GM21619 (cell line): ENCODE data around the gene OPRL1.

Experiments
- ATAC-seq: cut with Tn5 transposase; IDR thresholded peaks from one replicate; pipeline ENCODE4 v1.9.1; 2021; ENCODE audit not compliant: unreplicated experiment

OPRL1 gene

DNA sequence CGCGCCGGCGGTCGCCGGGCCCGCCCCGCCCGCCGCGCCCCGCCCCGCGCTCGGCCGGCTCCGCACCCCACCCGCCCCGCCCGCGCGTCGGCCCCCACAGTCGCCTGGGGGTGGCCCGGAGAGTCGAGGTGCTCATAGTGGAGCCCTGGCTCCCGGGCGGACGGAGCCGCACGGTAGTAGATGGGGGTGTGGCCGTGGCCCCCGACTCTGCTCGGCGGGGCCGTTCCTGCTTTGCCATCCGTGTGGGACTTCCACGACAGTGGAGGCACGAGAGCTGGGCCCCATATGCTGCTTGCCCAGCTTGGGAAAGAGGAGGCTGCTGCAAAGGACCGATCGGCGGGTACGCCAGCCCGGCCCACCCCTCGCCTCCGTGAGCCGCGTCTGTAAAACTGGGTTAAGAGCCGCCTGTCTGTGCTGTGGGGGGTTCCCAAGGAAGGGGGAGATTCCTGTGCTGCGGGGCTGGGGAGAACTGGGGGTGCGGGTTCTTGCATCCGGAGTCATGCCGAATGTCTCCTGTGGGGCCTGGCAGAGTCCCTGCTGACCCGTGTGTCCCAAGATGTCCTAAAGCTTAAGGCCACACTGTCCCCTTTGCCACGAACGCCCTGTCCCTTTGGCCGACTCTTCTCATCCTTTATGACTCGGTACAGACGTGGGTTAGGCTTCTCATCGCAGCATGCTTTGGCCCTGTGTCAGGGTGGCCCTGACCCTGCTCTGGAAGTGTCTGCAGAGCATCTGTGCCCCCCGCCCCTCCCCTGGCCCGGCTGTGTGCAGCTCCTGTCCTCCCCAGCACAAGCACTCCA, at the start of gene OPRL1:
TSS of gene OPRL1 (plus strand) at position 70 of the 800 bp plus-strand sequence. CDS start 12,639 bp downstream, outside the sequence.
- no peak for ATAC-seq

DNA sequence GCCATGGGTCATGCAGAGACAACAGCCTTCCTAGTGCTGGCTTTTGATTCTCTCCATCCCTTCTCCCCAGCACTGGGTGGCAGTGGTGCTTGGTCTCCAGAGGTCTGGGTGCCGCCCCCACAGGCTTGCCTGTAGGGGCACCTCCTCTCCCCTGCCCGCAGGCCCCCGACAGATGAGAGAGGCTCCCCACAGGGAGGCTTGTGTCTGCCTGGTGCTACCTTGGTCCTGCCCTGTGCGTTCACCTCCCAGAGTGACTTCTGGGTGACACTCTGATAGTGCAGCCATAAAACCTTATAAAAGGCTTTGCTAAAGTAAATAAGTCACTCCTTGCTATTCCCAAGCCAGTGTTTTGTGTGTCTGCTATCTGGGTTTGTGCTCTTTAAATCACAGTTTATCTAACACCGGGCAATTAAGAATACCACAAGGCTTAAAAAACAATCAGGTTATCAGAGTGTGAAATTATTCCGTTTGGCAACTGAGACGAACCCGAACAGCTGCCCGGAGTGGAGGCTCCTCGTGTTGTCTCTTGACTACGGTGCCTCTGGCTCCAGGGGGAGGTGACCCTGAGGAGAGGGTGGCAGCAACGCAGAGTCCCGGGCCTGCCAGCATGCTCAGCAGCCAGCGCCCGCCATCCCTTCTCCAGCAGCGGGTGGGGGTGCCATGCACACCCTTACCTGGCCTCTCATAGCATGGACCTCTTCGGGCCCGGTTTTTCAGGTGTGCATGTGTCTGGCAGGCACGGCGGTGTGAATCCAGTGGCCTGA, 49.3 kb upstream of the OPRL1 start:
- no peak for ATAC-seq

DNA sequence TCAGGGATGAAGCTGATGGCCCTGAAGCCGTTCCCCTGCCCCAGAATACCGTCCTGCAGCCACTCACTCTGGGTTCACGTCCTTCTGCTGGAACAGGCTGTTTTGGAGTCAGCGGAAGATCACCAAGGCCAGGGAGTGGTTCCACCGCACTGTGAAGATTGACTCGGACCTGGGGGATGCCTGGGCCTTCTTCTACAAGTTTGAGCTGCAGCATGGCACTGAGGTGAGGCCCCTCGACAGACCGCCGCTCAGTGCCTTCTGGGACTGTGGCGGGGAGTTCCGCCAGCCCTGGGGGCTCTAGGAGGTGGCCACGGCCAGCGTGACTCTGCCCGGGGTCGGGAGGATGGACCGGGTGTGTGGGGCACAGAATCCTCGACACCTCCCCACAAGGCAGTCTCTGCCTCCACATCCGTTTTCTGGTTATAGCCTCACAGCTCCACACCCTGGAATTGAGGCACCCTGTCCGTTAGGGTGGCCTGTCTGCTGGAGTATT, 48.0 kb upstream of the OPRL1 start:
- no peak for ATAC-seq

DNA sequence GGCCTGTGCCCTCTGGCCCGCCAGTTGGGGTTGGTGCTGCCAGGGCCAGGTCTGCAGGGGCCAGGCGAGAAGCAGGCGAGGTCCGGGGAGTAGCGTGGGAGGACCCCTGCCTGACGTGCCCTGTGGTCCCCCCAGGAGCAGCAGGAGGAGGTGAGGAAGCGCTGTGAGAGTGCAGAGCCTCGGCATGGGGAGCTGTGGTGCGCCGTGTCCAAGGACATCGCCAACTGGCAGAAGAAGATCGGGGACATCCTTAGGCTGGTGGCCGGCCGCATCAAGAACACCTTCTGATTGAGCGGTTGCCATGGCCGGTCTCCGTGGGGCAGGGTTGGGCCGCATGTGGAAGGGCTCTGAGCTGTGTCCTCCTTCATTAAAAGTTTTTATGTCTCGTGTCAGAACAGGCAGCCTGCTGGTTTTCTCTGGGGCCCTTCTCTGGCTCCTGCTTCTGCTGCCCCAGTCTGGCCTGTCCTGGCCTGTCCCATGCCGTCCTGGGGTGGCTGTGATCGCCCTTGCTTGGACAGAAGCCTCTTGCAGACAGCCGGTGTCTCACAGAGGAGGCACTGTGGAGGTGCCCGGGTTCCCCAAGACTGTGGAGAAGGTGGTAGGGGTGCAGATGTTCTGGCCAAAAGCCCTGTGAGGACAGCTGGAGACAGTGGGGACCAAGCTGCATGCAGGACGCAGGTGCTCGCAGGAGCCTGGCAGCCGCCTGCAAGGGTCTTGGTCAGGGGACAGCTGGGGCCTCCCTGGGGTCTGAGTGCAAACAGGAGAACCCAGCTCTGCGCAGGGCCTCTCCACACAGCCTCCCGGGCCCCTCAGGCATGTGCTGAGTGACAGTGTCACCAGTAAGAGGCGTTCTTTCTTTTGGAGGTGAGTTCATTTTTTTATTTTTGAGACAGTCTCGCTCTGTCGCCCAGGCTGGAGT, 46.9 kb upstream of the OPRL1 start:
- ATAC-seq, result no peak

DNA sequence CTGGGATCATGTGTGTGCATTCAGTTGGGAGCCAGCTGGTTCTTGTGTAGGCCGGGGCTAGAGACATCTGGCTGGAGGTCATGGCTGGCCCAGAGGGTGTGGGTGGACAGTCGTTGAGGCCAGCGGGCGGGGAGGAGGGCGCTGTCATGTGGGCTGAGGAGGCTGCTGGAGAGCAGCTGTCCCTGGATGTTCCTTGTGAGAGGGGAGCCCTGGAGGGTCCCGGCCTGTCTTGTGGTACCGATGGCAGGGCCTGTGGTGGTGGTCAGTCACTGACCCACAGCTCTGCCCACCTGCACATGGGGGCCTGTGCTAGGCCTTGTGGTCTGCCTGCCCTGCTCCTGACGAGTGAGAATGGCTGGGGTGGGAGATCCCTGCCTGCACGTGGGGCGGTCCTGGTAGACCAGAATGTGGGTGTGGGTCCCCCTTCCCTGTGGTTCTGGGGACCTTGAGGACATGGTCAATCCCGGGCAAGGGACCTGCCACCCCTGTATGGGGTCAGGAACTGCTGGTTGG, 45.8 kb upstream of the OPRL1 start:
- ATAC-seq, result no peak

DNA sequence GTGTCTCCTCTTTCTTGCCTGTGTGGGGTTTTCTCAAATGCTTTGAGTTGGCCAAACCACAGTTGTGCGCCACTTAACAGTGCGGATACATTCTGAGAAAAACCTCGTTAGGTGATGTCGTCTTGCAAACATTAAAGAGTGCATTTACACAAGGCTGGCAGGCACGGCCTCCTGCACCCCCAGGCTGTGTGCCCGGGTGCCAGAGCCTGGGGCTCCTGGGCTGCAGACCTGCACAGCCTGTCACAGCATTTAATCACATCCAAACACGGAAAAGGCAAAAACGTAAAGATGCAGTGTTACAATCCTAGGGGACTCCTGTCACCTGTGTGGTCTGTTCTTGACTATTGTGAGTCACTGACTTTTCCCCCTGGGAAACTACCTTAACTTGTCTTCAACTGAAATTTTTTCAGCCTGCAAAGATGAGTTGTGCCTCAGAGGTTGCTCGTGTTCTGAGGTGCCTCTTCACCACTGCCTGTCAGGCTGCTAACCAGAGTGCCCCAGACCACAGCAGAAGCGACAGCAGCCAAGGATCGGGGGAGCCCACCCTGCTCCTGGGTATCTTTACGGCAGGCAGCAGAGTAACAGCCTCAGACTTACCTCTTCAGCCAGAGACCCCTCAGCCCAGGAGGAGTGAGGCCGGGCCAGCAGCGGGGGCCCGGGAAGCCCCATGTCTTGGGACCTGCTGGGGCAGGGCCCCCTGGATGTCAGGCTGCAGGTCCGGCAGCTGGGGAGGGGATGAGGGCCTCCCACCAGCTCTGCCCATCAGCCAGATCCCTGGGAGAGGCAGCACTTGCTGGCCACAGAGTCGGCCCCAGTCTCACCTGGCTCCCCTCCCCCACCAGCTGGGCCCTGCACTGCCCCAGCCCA, 44.6 kb upstream of the OPRL1 start:
- no peak for ATAC-seq

DNA sequence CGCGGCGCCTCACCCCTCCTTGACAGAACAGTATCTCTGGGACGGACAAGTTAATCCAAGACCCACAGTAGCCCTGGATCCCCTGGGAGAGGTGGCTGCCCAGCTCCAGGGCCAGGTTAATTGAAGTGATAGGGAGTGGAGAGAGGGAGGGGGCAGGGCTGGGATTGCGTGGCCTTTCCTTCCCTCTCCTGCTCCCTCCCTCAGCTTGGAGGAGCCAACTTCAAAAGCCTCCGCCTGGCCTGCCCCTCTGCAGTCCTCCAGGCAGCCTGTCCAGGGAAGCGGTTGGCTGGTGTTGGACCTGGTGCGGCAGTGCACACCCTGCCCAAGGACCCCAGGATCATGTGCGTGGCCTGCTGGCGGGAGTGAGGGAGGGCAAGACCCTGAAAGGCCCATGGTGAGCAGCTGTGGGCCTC, 43.9 kb upstream of the OPRL1 start, which contains the start of gene C20orf204:
TSS of gene C20orf204 (plus strand) at position 250 of the 413 bp plus-strand sequence. CDS start at position 392, 142 bp downstream.
- ATAC-seq, result no peak

DNA sequence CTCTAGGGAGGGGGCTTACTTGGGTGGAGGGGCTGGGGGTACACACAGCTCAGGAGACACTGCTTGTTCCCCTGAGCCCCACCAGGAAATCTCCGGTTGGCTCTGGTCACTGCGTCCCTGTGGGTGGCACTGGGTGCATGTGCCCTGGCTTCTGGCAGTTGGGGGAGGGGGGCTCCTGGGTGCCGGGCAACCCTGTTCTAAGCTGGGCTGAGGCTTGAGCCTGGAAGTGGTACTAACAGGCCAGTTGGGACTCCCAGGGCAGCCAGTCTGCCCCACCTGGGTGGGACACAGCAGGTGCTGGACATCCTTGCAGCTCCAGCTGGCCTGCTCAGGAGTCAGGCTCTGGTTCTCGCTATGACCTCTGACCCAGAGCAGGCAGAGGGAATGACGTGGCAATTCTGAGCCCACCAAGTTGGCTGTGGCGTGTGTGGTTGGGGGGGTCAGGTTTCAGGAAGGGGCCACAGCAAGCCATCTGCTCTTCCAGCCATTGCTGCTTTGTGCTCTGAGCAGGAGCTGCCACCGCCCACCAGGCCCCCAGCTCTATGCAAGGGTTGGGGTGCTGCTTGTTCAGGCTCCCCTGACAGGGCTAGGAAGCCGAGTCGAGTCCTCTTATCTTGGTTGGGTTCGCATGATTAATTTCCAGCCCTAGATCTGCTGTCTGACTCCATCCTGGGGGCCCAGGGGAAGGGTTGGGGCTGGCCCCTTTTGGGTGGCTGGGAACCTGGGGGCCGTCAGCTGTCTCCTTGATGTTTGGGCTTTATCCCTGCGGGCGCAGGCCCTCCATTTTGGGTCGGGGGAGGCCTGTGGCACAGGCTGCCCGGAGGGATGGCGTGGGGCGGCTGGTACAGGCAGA, 43.3 kb upstream of the OPRL1 start:
- ATAC-seq, result no peak

DNA sequence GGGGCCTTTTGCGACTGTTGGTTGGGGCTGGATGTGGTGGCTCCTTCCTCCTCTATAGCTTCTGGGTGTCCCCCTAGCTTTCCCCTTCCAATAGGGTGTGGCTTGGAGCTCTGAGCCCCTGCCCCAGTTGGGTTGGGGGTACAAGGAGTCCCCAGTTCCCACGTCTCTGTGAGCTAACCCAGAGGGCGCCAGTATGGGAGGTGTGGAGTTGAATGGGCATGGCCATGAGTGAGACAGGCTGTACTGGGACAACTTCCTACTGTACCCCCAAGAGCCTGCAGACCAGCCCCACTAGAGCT, 42.7 kb upstream of the OPRL1 start:
- no peak for ATAC-seq

DNA sequence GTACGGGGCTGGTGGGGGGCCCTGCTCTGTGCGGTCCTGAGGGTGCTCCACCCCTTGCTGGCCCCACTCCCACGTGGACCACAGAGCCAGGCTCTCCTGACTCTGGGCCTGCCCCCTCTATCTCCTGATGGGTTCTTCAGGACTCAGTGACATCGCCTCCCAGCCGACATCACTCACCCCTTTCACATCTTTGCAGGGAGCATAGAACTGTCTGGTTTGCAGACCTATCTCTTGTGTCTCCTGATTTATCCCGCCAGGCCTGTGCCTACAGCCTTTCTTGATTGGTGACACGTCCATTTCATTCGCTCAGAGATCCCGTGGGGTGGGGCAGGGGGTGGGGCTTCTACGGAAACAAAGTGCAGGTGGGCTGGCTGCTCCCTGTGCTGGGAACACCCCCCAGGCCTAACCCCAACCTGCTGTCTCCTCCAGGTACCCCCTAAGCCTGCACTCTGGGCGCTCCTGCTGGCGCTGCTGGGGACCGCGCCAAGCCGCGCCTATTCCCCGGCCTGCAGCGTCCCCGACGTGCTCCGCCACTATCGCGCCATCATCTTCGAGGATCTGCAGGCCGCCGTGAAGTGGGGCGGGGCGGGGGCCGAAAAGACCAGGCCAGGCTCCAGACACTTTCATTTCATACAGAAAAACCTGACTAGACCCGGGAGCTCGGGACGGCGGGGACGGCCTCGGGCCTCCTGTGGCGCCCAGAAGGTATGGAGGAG, 42.2 kb upstream of the OPRL1 start:
- no peak for ATAC-seq

DNA sequence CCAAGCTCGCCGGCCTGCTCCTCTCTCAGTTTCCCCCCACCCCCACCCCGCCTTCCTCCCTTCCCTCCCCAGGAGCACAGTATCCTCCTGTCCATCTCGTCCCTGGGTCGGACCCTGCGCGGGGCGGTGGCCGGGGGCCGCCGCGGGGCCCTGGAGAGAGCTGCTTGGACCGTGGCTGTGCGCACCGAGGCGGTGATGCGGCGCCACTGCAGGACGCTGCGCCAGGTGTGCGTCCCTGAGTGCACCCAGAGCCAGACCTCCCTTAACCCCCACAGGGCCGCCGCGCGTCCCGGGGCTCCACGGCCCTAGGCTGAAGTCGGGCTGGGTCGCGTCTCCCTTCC, 41.7 kb upstream of the OPRL1 start:
- peak; percentile 13 for ATAC-seq

DNA sequence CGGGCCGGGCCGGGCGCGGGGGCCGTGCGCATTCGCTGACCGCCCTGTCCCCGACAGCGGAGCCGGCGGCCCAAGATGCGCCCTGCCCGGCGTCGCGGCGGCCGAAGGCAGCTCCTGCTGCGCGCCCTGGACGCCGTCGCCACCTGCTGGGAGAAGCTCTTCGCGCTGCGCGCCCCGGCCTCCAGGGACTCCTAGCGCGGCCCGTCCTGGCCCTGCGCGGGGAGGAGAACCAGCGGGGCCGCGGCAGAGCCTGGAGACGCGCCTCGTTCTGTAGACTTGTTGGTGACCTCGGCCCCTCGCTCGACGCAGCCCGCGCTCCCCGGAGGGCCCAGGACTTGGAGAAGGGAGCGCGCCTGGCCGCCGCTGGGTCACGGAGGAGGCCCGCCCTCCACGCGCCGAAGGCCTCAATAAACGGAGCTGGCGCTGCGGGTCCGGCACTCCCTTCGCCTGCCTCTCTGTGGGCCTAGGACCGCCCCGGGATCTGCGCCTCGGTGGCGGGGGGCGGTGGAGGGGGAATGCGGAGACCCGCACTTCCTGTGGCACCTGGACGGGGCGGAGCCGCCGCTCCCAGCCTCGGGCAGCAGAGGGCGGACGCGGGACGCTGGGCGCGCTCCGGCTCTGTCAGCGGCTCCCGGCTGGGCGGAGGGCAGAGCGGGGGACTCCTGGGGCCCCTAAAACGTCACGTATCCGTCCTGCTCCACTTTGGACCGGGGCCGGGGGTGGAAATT, 41.2 kb upstream of the OPRL1 start:
- ATAC-seq, result peak; percentile 60

DNA sequence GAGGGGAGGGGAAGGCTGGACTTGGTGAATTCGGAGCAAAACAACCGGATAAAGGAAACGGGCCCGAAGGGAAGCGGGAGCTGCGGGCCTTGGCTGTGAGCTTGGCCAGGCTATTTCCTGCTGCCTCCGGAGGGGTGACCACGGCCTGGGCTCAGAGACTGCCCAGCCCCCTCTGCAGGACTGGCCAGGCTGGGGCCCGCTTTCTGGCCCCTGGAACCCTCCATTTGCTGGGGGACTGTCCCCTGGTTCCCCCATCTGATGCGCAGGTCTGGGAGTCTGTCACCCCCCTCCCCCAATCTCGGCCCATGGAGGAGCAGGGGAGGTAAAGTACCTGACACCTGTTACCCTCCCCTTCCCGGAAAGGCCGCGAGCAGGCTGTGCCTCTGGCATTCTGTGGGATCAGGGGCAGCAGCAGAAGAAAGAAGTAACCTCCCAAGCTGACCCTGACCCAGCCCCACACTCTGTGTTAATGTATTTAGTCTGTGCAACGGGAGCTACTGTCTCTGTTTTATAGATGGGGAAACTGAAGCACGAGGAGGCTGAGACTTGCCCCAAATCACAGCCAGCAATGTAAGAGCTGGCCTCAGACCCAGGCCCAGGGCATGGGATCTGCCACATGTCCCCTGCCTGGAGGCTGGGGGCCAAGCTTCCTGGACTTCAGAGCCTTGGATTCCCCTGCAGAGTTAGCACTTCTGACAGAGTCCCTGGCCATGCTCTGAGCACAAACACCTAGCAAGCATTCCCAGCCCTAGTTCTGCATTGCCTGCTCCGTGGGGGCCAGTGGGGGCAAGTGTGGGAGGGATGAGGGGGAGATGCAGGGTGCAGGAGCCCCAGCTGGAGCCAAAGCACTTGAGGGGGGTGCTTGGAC, 40.4 kb upstream of the OPRL1 start:
- ATAC-seq, result no peak

DNA sequence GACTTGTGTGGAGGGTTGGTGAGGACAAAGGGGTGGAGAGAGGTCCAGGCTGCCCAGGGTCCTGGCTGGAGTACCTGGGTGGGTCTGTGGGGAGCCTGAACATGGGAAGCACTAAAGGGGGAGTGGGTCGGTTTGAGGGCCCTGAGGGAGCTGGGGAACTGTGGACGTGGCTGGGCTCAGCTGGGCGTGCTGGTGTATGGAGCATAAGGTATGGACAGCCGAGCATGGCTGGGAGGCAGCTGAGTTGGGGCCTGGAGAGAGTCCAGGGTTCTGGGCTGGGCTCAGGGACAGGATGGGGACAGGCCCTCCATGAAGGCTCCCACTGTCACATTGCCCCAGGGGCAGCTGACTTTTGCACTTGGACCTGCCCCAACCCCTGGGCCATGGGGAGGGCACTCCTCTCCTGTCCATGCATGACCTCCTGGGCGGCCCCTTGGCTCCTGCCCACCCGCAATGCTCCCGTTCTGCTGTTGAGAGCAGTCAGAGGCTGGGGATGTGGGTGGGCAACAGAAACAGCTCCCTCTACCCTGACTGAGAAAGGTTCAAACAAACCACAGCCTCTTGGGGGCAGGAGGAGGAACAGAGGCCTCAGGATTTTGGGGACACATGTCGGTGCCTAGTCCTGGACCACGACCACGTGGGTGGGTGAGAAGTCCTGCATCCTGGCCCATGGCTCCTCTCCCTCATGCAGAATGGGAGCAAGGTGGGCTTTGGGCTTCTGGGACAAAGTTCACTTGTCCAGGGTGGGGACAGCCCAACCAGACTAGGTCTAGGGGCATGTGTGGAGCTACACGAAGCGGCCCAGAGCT, 39.4 kb upstream of the OPRL1 start:
- ATAC-seq, result no peak

DNA sequence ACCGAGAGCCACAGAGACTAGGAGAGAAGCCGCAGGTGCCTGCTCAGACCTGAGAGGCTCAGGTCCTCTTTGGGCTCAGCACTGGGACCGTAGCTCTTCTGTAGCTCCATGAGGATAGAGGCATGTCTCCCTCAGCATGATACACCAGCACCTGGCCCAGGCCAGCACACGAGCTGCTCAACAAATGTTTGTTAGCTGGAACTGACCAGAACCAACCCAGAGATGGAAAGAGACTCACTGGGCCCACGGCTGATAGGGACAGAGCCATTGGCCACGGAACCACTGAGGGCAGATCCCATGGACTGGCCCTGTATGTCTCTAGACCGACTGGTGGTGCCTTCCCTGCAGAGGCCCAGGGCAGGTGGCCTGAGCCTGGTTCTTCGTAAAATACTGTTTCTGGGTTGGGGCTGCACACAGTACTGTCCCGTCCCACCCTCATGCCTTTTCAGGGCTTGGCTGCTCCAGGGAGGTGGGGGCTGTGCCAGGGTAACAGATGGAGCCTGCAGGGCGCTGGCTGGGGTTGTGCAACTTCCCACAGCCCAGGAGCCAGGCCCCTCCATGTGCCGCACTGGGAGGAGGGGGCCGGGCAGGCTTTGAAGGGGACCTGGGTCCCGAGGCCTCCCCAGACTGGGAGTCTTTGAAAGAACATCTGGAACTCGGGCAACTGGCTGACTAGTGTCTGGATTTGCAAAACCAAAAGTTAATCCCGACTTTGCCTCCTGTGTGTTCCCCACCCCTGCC, 38.7 kb upstream of the OPRL1 start:
- ATAC-seq, result no peak

DNA sequence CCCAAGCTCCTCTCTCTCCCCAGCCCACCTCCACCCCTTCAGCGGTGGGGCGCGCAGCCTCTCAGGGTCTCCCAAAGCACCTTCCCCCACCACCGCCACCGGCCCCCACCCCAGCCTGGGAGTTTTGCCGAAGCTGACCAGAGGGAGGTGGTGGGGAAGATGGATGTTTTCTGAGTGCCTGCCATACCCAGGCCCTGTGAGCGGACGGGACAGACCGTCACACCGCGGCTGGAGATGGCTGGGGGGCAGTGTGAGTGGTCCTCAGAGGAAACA, 38.2 kb upstream of the OPRL1 start:
- ATAC-seq, result no peak
